Mesenchymal stem cell (in vitro differentiated cells and primary cell): ENCODE results near the gene GLI3.

Experiments
- DNase-seq: peaks from one replicate; pipeline ENCODE4 v3.0.0-alpha.2; 2013
- H2AFZ ChIP-seq: one replicate; pipeline ENCODE4 v1.6.1; 2013; ENCODE audit warnings: low read depth, mild to moderate bottlenecking, control low read depth, inconsistent platforms, low read length, moderate library complexity
- H2AK5ac ChIP-seq: 2 replicates; pipeline ENCODE4 v1.6.1; 2013; ENCODE audit warnings: low read length, moderate library complexity, mild to moderate bottlenecking, inconsistent platforms; ENCODE audit not compliant: severe bottlenecking
- H2BK120ac ChIP-seq: one replicate; pipeline ENCODE4 v1.6.1; 2013; ENCODE audit warnings: low read depth, mild to moderate bottlenecking, inconsistent platforms, low read length, moderate library complexity
- H2BK12ac ChIP-seq, 2 experiments: one replicate each; pipeline ENCODE4 v1.6.1; 2013; ENCODE audit warnings: inconsistent platforms in 2 of 2, low read length in 2 of 2, mild to moderate bottlenecking in 2 of 2, moderate library complexity in 2 of 2, control low read depth in 1 of 2
- H2BK15ac ChIP-seq: one replicate; pipeline ENCODE4 v1.6.1; 2013; ENCODE audit warnings: mild to moderate bottlenecking, low read depth, inconsistent platforms; ENCODE audit not compliant: poor library complexity, severe bottlenecking
- H2BK5ac ChIP-seq: 2 replicates; pipeline ENCODE4 v1.6.1; 2013; ENCODE audit warnings: low read depth, mild to moderate bottlenecking, low read length, control low read depth, inconsistent platforms; ENCODE audit not compliant: poor library complexity, severe bottlenecking
- H3K14ac ChIP-seq, 2 experiments: one replicate each; pipeline ENCODE4 v1.6.1; 2013; ENCODE audit warnings: inconsistent platforms in 2 of 2, low read length in 2 of 2, control low read depth in 1 of 2, mild to moderate bottlenecking in 1 of 2, moderate library complexity in 1 of 2
- H3K18ac ChIP-seq, 2 experiments: one replicate each; pipeline ENCODE4 v1.6.1; 2013; ENCODE audit warnings: inconsistent platforms in 2 of 2, low read length in 2 of 2, control low read depth in 1 of 2, low read depth in 1 of 2, mild to moderate bottlenecking in 1 of 2
- H3K23ac ChIP-seq, 2 experiments: one replicate each; pipeline ENCODE4 v1.6.1; 2013; ENCODE audit warnings: inconsistent platforms in 2 of 2, low read length in 2 of 2, mild to moderate bottlenecking in 2 of 2, moderate library complexity in 2 of 2, control low read depth in 1 of 2
- H3K27ac ChIP-seq: 2 replicates; pipeline ENCODE4 v1.5.1; 2013; ENCODE audit warnings: mild to moderate bottlenecking, moderate library complexity, low read length, control low read depth, inconsistent platforms; ENCODE audit not compliant: poor library complexity, severe bottlenecking
- H3K27me3 ChIP-seq, 2 experiments: 2 replicates each; pipeline versions ENCODE4 v1.6.1 to v1.7.0; 2013; ENCODE audit warnings: low read length in 2 of 2, mild to moderate bottlenecking in 2 of 2, moderate library complexity in 2 of 2, control low read depth in 1 of 2, inconsistent platforms in 1 of 2; ENCODE audit not compliant: control insufficient read depth in 1 of 2, insufficient read depth in 1 of 2
- H3K36me3 ChIP-seq, 2 experiments: 2 replicates each; pipeline versions ENCODE4 v1.6.1 to v1.7.0; 2013; ENCODE audit warnings: low read length in 2 of 2, control low read depth in 1 of 2, inconsistent platforms in 1 of 2, low read depth in 1 of 2, mild to moderate bottlenecking in 1 of 2; ENCODE audit not compliant: insufficient read depth in 2 of 2, control insufficient read depth in 1 of 2
- H3K4ac ChIP-seq, 2 experiments: one replicate each; pipeline ENCODE4 v1.6.1; 2013; ENCODE audit warnings: inconsistent platforms in 2 of 2, low read length in 2 of 2, mild to moderate bottlenecking in 2 of 2, moderate library complexity in 2 of 2, control low read depth in 1 of 2, low read depth in 1 of 2
- H3K4me1 ChIP-seq: 2 replicates; pipeline ENCODE4 v1.6.1; 2013; ENCODE audit warnings: low read depth, low read length, control low read depth; ENCODE audit not compliant: control insufficient read depth, insufficient read depth
- H3K4me2 ChIP-seq: 2 replicates; pipeline ENCODE4 v1.6.1; 2013; ENCODE audit warnings: low read length, mild to moderate bottlenecking, inconsistent platforms; ENCODE audit not compliant: poor library complexity, severe bottlenecking
- H3K4me3 ChIP-seq, 2 experiments: 2 replicates each; pipeline versions ENCODE4 v1.5.1 to v1.7.0; 2013; ENCODE audit warnings: low read length in 2 of 2, mild to moderate bottlenecking in 2 of 2, control low read depth in 1 of 2, low read depth in 1 of 2; ENCODE audit not compliant: insufficient read depth in 1 of 2
- H3K79me1 ChIP-seq: replicated peaks from 2 replicates; pipeline ENCODE4 v1.6.1; 2013; ENCODE audit warnings: mild to moderate bottlenecking, control low read depth, low read length, inconsistent platforms; ENCODE audit not compliant: poor library complexity, severe bottlenecking
- H3K9ac ChIP-seq: 2 replicates; pipeline ENCODE4 v1.7.0; 2013; ENCODE audit warnings: mild to moderate bottlenecking, low read length, moderate library complexity
- H3K9me3 ChIP-seq: 2 replicates; pipeline ENCODE4 v1.7.0; 2013; ENCODE audit warnings: mild to moderate bottlenecking, low read length; ENCODE audit not compliant: control insufficient read depth
- H4K8ac ChIP-seq: one replicate; pipeline ENCODE4 v1.6.1; 2013; ENCODE audit warnings: inconsistent platforms, mild to moderate bottlenecking, low read length, moderate library complexity
- H4K91ac ChIP-seq: one replicate; pipeline ENCODE4 v1.6.1; 2013; ENCODE audit warnings: mild to moderate bottlenecking, low read length, inconsistent platforms
- WGBS: methylation state at CpG from one replicate; pipeline ENCODE4 v1.1.7; 2013; ENCODE audit warnings: mixed read lengths; 5-methylcytosine and 5-hydroxymethylcytosine counted together

Gene GLI3

DNA sequence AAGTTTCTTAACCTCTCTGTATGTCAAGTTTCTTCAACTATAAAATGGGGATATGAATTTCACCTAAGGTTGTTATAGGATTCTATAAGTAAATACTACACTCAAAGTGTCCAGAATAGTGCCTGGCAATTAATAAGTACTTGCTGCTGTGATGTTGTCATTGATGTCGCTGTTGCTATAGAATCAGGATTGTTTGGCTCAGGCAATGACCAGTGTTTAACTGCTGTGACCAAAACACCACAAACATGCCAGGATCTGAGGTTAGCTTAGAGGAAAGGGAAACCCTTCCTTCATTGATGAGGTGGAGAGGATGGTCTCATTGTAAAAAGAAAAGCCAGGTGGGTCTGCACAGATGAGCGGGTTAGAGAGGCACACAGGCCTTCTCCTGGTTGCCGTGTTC is 311.1 kb downstream of the GLI3 start:
- H4K8ac ChIP-seq = no peak overlapping the region
- H3K27ac ChIP-seq = no peak overlapping the region
- WGBS = 100% methylated on average over 3 of the region's 3 CpGs
- no peaks in the 10 kb centered on the region for H3K27me3 ChIP-seq
- H2BK120ac ChIP-seq = no peak overlapping the region
- H3K79me1 ChIP-seq = no peaks in the 10 kb centered on the region
- H3K9me3 ChIP-seq = no peaks in the 10 kb centered on the region
- H2BK12ac ChIP-seq = peak overlapping the region in 1 of 2 experiments; percentile 47
- H4K91ac ChIP-seq = no peak overlapping the region
- H2BK5ac ChIP-seq = no peak overlapping the region
- no peak overlapping the region for H3K4me3 ChIP-seq
- H3K4ac ChIP-seq = no peak overlapping the region
- no peaks in the 10 kb centered on the region for H3K36me3 ChIP-seq
- no peak overlapping the region for H3K14ac ChIP-seq
- no peak overlapping the region for H2AK5ac ChIP-seq
- no peak overlapping the region for H3K9ac ChIP-seq
- H2AFZ ChIP-seq = no peak overlapping the region
- peak; percentile 77 for DNase-seq
- no peaks in the 10 kb centered on the region for H3K4me1 ChIP-seq
- no peak overlapping the region for H3K18ac ChIP-seq
- no peak overlapping the region for H3K23ac ChIP-seq
- H3K4me2 ChIP-seq = no peak overlapping the region
- no peak overlapping the region for H2BK15ac ChIP-seq

DNA sequence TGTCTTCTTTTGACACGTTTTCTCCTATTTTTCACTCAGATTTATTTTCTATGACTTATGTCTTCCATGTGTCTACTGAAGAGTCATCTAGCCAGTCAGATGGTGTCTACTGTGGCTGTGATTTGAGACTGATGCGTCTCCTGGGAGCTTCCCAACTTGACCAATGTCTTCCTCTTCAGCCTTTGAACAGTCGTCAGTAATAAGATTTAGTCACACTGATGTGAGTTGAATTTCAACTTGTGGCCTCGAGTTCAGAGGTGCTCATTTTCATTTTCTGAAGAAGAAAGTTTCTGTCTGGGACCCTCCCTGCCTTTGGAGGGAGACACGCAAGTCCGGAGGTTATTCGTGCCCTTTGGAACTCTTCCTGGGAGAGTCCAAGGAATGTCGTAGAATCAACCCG is 312.2 kb downstream of the GLI3 start:
- Histone ChIP-seq H3K4me2 (no peak overlapping the region), H3K18ac (no peak overlapping the region), H2BK12ac (no peak overlapping the region), H3K79me1 (no peaks in the 10 kb centered on the region), H3K27ac (no peak overlapping the region), H3K4me3 (no peak overlapping the region), H2AK5ac (no peak overlapping the region), H3K14ac (no peak overlapping the region), H3K9me3 (no peaks in the 10 kb centered on the region), H3K27me3 (no peaks in the 10 kb centered on the region), H2BK5ac (no peak overlapping the region), H3K4me1 (no peaks in the 10 kb centered on the region), H2BK15ac (no peak overlapping the region), H3K23ac (no peak overlapping the region), H3K4ac (no peak overlapping the region), H2BK120ac (no peak overlapping the region), H4K8ac (no peak overlapping the region), H3K36me3 (no peaks in the 10 kb centered on the region), H3K9ac (no peak overlapping the region), H2AFZ (no peak overlapping the region), H4K91ac (no peak overlapping the region)
- 78% methylated on average over 8 of the region's 9 CpGs for WGBS
- DNase-seq = no peak

DNA sequence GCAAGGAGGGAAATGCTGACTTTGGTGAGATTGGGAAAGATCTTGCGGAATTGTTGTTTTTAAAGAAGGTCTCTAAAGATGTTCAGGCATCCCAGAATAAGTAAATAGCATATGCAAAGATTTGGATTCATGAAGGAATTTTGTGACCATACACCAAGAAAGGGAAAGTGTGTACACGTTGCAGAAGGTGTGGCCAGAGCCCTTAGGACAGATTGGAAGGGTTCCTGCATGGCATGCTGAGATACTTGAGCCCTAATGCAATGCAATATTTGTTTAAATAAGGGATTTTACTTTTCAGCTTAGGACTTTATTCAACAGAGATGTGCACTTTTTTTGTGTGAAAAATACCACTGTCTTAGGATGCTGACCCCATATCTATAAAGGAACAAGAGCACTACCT is 314.6 kb downstream of the GLI3 start:
- Histone ChIP-seq H3K27ac (no peak overlapping the region), H3K79me1 (no peaks in the 10 kb centered on the region), H2BK120ac (no peak overlapping the region), H3K18ac (no peak overlapping the region), H3K9me3 (no peaks in the 10 kb centered on the region), H3K27me3 (no peaks in the 10 kb centered on the region), H3K4me2 (no peak overlapping the region), H3K4me1 (peaks cover 4% of the 10 kb centered on the region), H2BK5ac (no peak overlapping the region), H3K9ac (no peak overlapping the region), H2BK12ac (no peak overlapping the region), H3K4ac (no peak overlapping the region), H3K36me3 (no peaks in the 10 kb centered on the region), H4K91ac (no peak overlapping the region), H2AK5ac (no peak overlapping the region), H2BK15ac (no peak overlapping the region), H2AFZ (no peak overlapping the region), H3K14ac (no peak overlapping the region), H4K8ac (no peak overlapping the region), H3K4me3 (no peak overlapping the region), H3K23ac (no peak overlapping the region)
- no peak for DNase-seq
- WGBS = 94% methylated on average over 2 of the region's 2 CpGs

DNA sequence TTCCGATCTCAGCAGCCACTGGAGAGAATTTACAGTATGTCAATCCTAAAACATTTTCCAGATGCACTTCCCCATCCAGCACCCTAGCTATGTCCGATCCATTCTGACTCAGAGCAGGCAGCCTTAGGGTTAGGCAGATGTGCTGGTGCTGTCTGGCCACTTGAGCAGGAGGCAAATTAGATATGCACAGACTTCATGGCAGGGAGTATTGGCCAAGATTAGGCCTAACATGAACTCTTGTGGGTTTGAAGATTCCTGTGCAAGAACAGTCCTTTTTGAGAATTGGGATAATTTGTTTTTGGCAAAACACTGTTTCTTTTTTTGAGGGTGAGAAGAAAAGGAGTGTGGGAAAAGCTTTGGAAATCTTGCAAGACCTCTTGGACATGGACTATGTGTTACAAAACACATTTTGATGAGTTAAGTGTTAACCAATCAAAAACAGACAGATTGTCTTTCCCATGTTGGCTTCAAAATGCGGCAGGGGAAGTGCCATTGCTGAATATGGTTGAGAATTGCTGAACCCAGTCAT is 315.5 kb downstream of the GLI3 start:
- Histone ChIP-seq H3K14ac (no peak overlapping the region), H2BK120ac (no peak overlapping the region), H3K79me1 (no peaks in the 10 kb centered on the region), H3K4me1 (peaks cover 4% of the 10 kb centered on the region), H3K36me3 (no peaks in the 10 kb centered on the region), H2AFZ (no peak overlapping the region), H3K27me3 (no peaks in the 10 kb centered on the region), H2BK5ac (no peak overlapping the region), H4K8ac (peak overlapping the region; percentile 33), H2BK15ac (no peak overlapping the region), H2BK12ac (no peak overlapping the region), H2AK5ac (no peak overlapping the region), H3K27ac (no peak overlapping the region), H3K4ac (no peak overlapping the region), H3K23ac (no peak overlapping the region), H4K91ac (no peak overlapping the region), H3K9me3 (no peaks in the 10 kb centered on the region), H3K9ac (no peak overlapping the region), H3K4me3 (no peak overlapping the region), H3K18ac (no peak overlapping the region), H3K4me2 (no peak overlapping the region)
- 34% methylated on average over 3 of the region's 3 CpGs for whole genome bisulfite sequencing
- DNase-seq = peak; percentile 89
